AG04450 (cell line): Measurements from ENCODE around the gene HEBP1. TPM values are rescaled to one million over a fixed set of nuclear protein-coding genes. Genes with fewer than 3 reads are reported as not detected.

Source experiments
- CTCF ChIA-PET: fragments of 300-600, 350-600 bp; formaldehyde crosslinking; extraction: SDS; loops from one replicate; lab custom pipeline; 2022; ENCODE audit warnings: antibody characterized with exemption, inconsistent platforms; lab: Charles Lee
- POLR2A ChIA-PET: fragments of 350-600 bp; formaldehyde crosslinking; extraction: SDS; loops from one replicate; lab custom pipeline; 2021; ENCODE audit warnings: antibody characterized with exemption, inconsistent platforms; lab: Yijun Ruan, JAX
- DNase-seq: peaks from one replicate; pipeline ENCODE4 v3.0.0-alpha.2; 2011; ENCODE audit warnings: low read depth, low spot score
- H3K27ac ChIP-seq: one replicate; pipeline ENCODE4 v1.5.1; 2012; ENCODE audit warnings: low read depth, low read length, control low read depth
- H3K27me3 ChIP-seq: one replicate; pipeline ENCODE4 v1.6.0; 2012; ENCODE audit warnings: low read length; ENCODE audit not compliant: control insufficient read depth, insufficient read depth
- H3K4me3 ChIP-seq: 2 replicates; pipeline ENCODE4 v1.5.1; 2011; ENCODE audit warnings: mild to moderate bottlenecking, low read depth, low read length, control low read depth
- H3K9me3 ChIP-seq: 2 replicates; pipeline ENCODE4 v1.5.1; 2012; ENCODE audit warnings: low read length; ENCODE audit not compliant: control insufficient read depth, insufficient read depth
- CTCF ChIP-seq: IDR thresholded peaks from 2 replicates; pipeline ENCODE4 v1.5.1; 2011; ENCODE audit warnings: low read depth, low read length, control low read depth, inconsistent platforms
- polyA plus RNA-seq: library from polyadenylated mRNA; depleted of rRNA; stranded (reverse); fragments of >200 nt; gene quantifications from 2 replicates; pipeline ENCODE4 v1.2.3, GENCODE V29; 2011

HEBP1 gene
- polyA plus RNA-seq, 1 experiment, result 57.7 TPM

- ChIA-PET POLR2A (no interaction called here), CTCF (interaction anchor here (0.6 to 11.5 kb wide), 16 partner anchors 11 to 1183 kb away, joined by 3 to 123 read pairs (median 5); no protein-coding TSS in a partner anchor)
- DNase-seq, result no peak
- Histone ChIP-seq H3K9me3 (no peaks in the 10 kb centered on the region), H3K27me3 (no peaks in the 10 kb centered on the region), H3K27ac (no peak overlapping the region), H3K4me3 (no peak overlapping the region)
- no peak for TF ChIP-seq CTCF
Observed at GRCh38 chr12:12984149-12984548, 15.9 kb downstream of the HEBP1 start.

GRCh38 chr12:12983420-12984035 is 16.5 kb downstream of the HEBP1 start:
- Histone ChIP-seq H3K27ac (no peak overlapping the region), H3K27me3 (no peaks in the 10 kb centered on the region), H3K4me3 (no peak overlapping the region), H3K9me3 (no peaks in the 10 kb centered on the region)
- POLR2A ChIA-PET, result no interaction called here
- TF ChIP-seq CTCF, result peak; percentile 69
- DNase-seq, result no peak
- CTCF ChIA-PET, result interaction anchor here (0.6 to 11.5 kb wide), 18 partner anchors 11 to 1184 kb away, joined by 3 to 123 read pairs (median 5); no protein-coding TSS in a partner anchor

GRCh38 chr12:12982331-12982730 is 17.7 kb downstream of the HEBP1 start:
- CTCF ChIA-PET, result interaction anchor here (0.6 to 11.5 kb wide), 13 partner anchors 13 to 886 kb away, joined by 3 to 123 read pairs (median 5); no protein-coding TSS in a partner anchor
- POLR2A ChIA-PET, result no interaction called here
- DNase-seq, result no peak
- no peak overlapping the region for H3K4me3 ChIP-seq
- no peak overlapping the region for H3K27ac ChIP-seq
- no peak for TF ChIP-seq CTCF
- H3K27me3 ChIP-seq, result no peaks in the 10 kb centered on the region
- no peaks in the 10 kb centered on the region for H3K9me3 ChIP-seq

- no peak overlapping the region for H3K4me3 ChIP-seq
- CTCF ChIA-PET, result interaction anchor here (0.6 to 11.5 kb wide), 8 partner anchors 10 to 243 kb away, joined by 3 to 123 read pairs (median 4); no protein-coding TSS in a partner anchor
- POLR2A ChIA-PET, result interaction anchor here (0.5 to 1.3 kb wide), 6 partner anchors 11 to 245 kb away, joined by 3 to 7 read pairs (median 3); no protein-coding TSS in a partner anchor
Observed at GRCh38 chr12:12979731-12980259, 20.3 kb downstream of the HEBP1 start.

More at GRCh38 chr12:12979731-12980259, 20.3 kb downstream of the HEBP1 start:
- Histone ChIP-seq H3K9me3 (no peaks in the 10 kb centered on the region), H3K27me3 (no peaks in the 10 kb centered on the region), H3K27ac (peak overlapping the region; percentile 98)
- DNase-seq, result peak; percentile 84
- TF ChIP-seq CTCF, result 0 out of 2 replicates have a peak, but pooled peaks have one; percentile 10
